K562 (cell line): ENCODE results near the gene GPR52. TPM values are rescaled to one million over a fixed set of nuclear protein-coding genes. Genes with fewer than 3 reads are reported as not detected.

Source experiments
- ATAC-seq: fragments of 200-7000 bp; cut with Tn5 transposase; 3 replicates; pipeline ENCODE4 v1.9.1; 2020; ENCODE audit warnings: moderate library complexity
- BruUV-seq: library from RNA; stranded (reverse); fragments of 400-500 nt; replicated peaks from 2 replicates; lab custom pipeline; 2021; lab: Mats Ljungman, UMichigan
- CTCF ChIA-PET: fragments of 300-600 bp; formaldehyde crosslinking; extraction: SDS; loops from one replicate; lab custom pipeline; 2021; ENCODE audit warnings: low intra/inter-chr PET ratio; lab: Yijun Ruan, JAX
- POLR2A ChIA-PET: fragments of 300-600, 350-650 bp; sonication (Branson Sonifier 250); formaldehyde crosslinking; extraction: SDS; loops from one replicate; lab custom pipeline; 2021; ENCODE audit warnings: antibody characterized with exemption, inconsistent platforms; lab: Yijun Ruan, JAX
- DNase-seq, 4 experiments: peaks; one replicate each; pipeline versions ENCODE4 v3.0.0 to v3.0.0-alpha.2; 2011 to 2018; ENCODE audit warnings: low spot score in 3 of 4, mixed read lengths in 3 of 4; ENCODE audit errors: extremely low read depth in 1 of 4
- FAIRE-seq: peaks from 2 replicates; lab custom pipeline; 2011; peaks lifted over from hg19 to GRCh38; lab: Jason Lieb, UNC
- H2AFZ ChIP-seq: 2 replicates; pipeline ENCODE4 v1.6.0; 2011; ENCODE audit warnings: low read depth, low read length, control low read depth, inconsistent platforms
- H3K27ac ChIP-seq: fragments of 200-600 bp; 3 replicates; pipeline ENCODE4 v1.8.0; 2011; ENCODE audit warnings: low read depth, mild to moderate bottlenecking, control low read depth, inconsistent platforms, low read length, moderate library complexity, mixed read lengths; ENCODE audit errors: extremely low read depth
- H3K27me3 ChIP-seq, 2 experiments: fragments of 300-600 bp in 1 of 2; 2 replicates in 1 of 2; 3 replicates in 1 of 2; pipeline versions ENCODE4 v1.6.0 to v1.8.0; 2011; ENCODE audit warnings: inconsistent platforms in 2 of 2, low read length in 2 of 2, mild to moderate bottlenecking in 1 of 2, mixed read lengths in 1 of 2, moderate library complexity in 1 of 2; ENCODE audit not compliant: control insufficient read depth in 2 of 2, insufficient read depth in 2 of 2
- H3K36me3 ChIP-seq: fragments of 300-600 bp; 3 replicates; pipeline ENCODE4 v1.8.0; 2011; ENCODE audit warnings: mild to moderate bottlenecking, low read length, inconsistent platforms; ENCODE audit not compliant: control insufficient read depth, insufficient read depth
- H3K4me1 ChIP-seq, 2 experiments: fragments of 200-600 bp in 1 of 2; replicated peaks in 1 of 2; 2 replicates in 1 of 2; 3 replicates in 1 of 2; pipeline versions ENCODE4 v1.5.1 to v1.8.0; 2011; ENCODE audit warnings: inconsistent platforms in 2 of 2, low read length in 2 of 2, mild to moderate bottlenecking in 1 of 2, mixed read lengths in 1 of 2, moderate library complexity in 1 of 2; ENCODE audit not compliant: control insufficient read depth in 2 of 2, insufficient read depth in 2 of 2
- H3K4me2 ChIP-seq: 2 replicates; pipeline ENCODE4 v1.6.1; 2011; ENCODE audit warnings: low read length, control low read depth, inconsistent platforms, mixed read lengths; ENCODE audit not compliant: insufficient read depth
- H3K4me3 ChIP-seq: fragments of 200-600 bp; sonication (generic), shearing (Covaris generic); 2 replicates; pipeline ENCODE4 v1.5.1; 2016; ENCODE audit warnings: control low read depth, inconsistent platforms
- H3K79me2 ChIP-seq: fragments of 200-600 bp; 3 replicates; pipeline ENCODE4 v1.8.0; 2011; ENCODE audit warnings: low read length, inconsistent platforms; ENCODE audit not compliant: control insufficient read depth, insufficient read depth
- H3K9ac ChIP-seq, 2 experiments: 2 replicates each; pipeline versions ENCODE4 v1.6.0 to v1.6.1; 2011; ENCODE audit warnings: low read depth in 2 of 2, low read length in 2 of 2, control low read depth in 1 of 2, inconsistent platforms in 1 of 2, mild to moderate bottlenecking in 1 of 2, mixed read lengths in 1 of 2; ENCODE audit not compliant: insufficient read depth in 1 of 2
- H3K9me1 ChIP-seq: one replicate; pipeline ENCODE4 v1.6.0; 2011; ENCODE audit warnings: inconsistent platforms, mild to moderate bottlenecking, low read length, moderate library complexity; ENCODE audit not compliant: control insufficient read depth, insufficient read depth
- H3K9me3 ChIP-seq: replicated peaks from 2 replicates; pipeline ENCODE4 v1.5.1; 2011; ENCODE audit warnings: low read depth, low read length, inconsistent platforms; ENCODE audit not compliant: control insufficient read depth, insufficient read depth
- H4K20me1 ChIP-seq: replicated peaks from 2 replicates; pipeline ENCODE4 v1.6.1; 2011; ENCODE audit warnings: low read length, inconsistent platforms, mixed read lengths; ENCODE audit not compliant: control insufficient read depth, insufficient read depth
- DEAF1 ChIP-seq: fragments of 450-650 bp; formaldehyde crosslinking; IDR thresholded peaks from 2 replicates; pipeline ENCODE4 v1.4.0; 2020; ENCODE audit warnings: mild to moderate bottlenecking, moderate library complexity
- DIDO1 ChIP-seq: fragments of 450-650 bp; IDR thresholded peaks from 2 replicates; pipeline ENCODE4 v1.6.1; 2016; ENCODE audit warnings: low read depth, missing biosample characterization, missing genetic modification characterization
- PHF20 ChIP-seq: fragments of 450-650 bp; IDR thresholded peaks from 2 replicates; pipeline ENCODE4 v1.6.1; 2018; ENCODE audit not compliant: partially characterized antibody
- SAFB2 ChIP-seq: fragments of 200-400 bp; formaldehyde crosslinking; IDR thresholded peaks from 2 replicates; pipeline ENCODE4 v1.6.1; 2018; ENCODE audit warnings: borderline replicate concordance, low read length, low read depth, moderate library complexity; ENCODE audit not compliant: severe bottlenecking
- SIX5 ChIP-seq, 2 experiments: IDR thresholded peaks; 2 replicates each; pipeline ENCODE4 v1.6.1; 2011; ENCODE audit warnings: low read length in 2 of 2, borderline replicate concordance in 1 of 2, low read depth in 1 of 2, mild to moderate bottlenecking in 1 of 2, moderate library complexity in 1 of 2; ENCODE audit not compliant: insufficient read depth in 1 of 2
- ZBTB17 ChIP-seq: fragments of 450-650 bp; formaldehyde crosslinking; IDR thresholded peaks from 2 replicates; pipeline ENCODE4 v1.4.0; 2020; ENCODE audit warnings: mild to moderate bottlenecking
- ZBTB33 ChIP-seq: sonication (generic); formaldehyde crosslinking; IDR thresholded peaks from 2 replicates; pipeline ENCODE4 v1.8.1; 2023; ENCODE audit warnings: mild to moderate bottlenecking, missing genetic modification reagents
- ZNF146 ChIP-seq: IDR thresholded peaks from one replicate; pipeline ENCODE4 v1.6.1; 2018; ENCODE audit warnings: missing compliant biosample characterization; ENCODE audit not compliant: unreplicated experiment
- ZNF583 ChIP-seq: fragments of 250-450 bp; sonication (Bioruptor Pico); IDR thresholded peaks from 2 replicates; pipeline ENCODE4 v1.4.0; 2020
- ZNF707 ChIP-seq: fragments of 250-450 bp; sonication (Bioruptor Pico); conservative IDR thresholded peaks from 2 replicates; pipeline ENCODE4 v1.8.0; 2022; ENCODE audit warnings: inconsistent platforms, mild to moderate bottlenecking, moderate library complexity
- ZNF76 ChIP-seq: fragments of 250-450 bp; sonication (Bioruptor Pico); IDR thresholded peaks from 2 replicates; pipeline ENCODE4 v1.4.0; 2020; ENCODE audit warnings: mild to moderate bottlenecking, moderate library complexity, borderline replicate concordance
- ZNF77 ChIP-seq: fragments of 250-450 bp; sonication (Bioruptor Pico); IDR thresholded peaks from 2 replicates; pipeline ENCODE4 v1.5.0; 2020
- whole genome bisulfite sequencing: fragments of 100-300 bp; shearing (Covaris generic); methylation state at CpG from one replicate; pipeline ENCODE4 v1.1.6; 2016; ENCODE audit warnings: low coverage, mixed read lengths; ENCODE audit not compliant: insufficient coverage; ENCODE audit errors: missing lambda C conversion rate; 5-methylcytosine and 5-hydroxymethylcytosine counted together
- in situ Hi-C: fragments of 300-500 bp; cut with MboI; formaldehyde crosslinking; loops from 4 replicates; pipeline ENCODE4 v1.15.0; 2018; ENCODE audit warnings: inconsistent platforms, mixed read lengths
- intact Hi-C: fragments of 100-400 bp; cut with micrococcal nuclease; formaldehyde crosslinking; loops from 2 replicates; pipeline ENCODE4 v1.14.2; 2022
- polyA plus RNA-seq, 8 experiments: library from polyadenylated mRNA; depleted of rRNA in 4 of 8; stranded (reverse) in 5 of 8; unstranded in 3 of 8; fragments of >200 nt; fragmentation: Nextera tagmentation in 2 of 8; fragmentation: Illumina TruSeq in 1 of 8; extraction: Ambion mirVana in 2 of 8; extraction: Trizol in 1 of 8; gene quantifications; 2 replicates each; pipeline versions ENCODE4 v1.2.1 to v1.2.3, GENCODE V29; 2011 to 2014; ENCODE audit warnings: inconsistent platforms in 1 of 8, missing spikeins in 1 of 8
- total RNA-seq, 7 experiments: library from RNA; depleted of rRNA in 6 of 7; stranded (reverse); fragments of >200 nt in 6 of 7; fragmentation: Illumina TruSeq in 2 of 7; extraction: Trizol in 2 of 7; gene quantifications; 2 replicates each; pipeline versions ENCODE4 v1.2.1 to v1.2.3, GENCODE V29; 2011 to 2021; ENCODE audit warnings: low replicate concordance in 1 of 7
- TF ChIP-seq, protein P1 (sequence below): fragments of 450-650 bp; IDR thresholded peaks from 2 replicates; pipeline ENCODE4 v1.6.1; 2016; ENCODE audit warnings: antibody characterized with exemption
- TF ChIP-seq, protein P2 (sequence below): sonication (generic); formaldehyde crosslinking; IDR thresholded peaks from 2 replicates; pipeline ENCODE4 v1.9.0; 2022; ENCODE audit warnings: mild to moderate bottlenecking, missing genetic modification reagents
- TF ChIP-seq, protein P3 (sequence below): fragments of 250-450 bp; sonication (Bioruptor Pico); IDR thresholded peaks from 2 replicates; pipeline ENCODE4 v1.4.0; 2020; ENCODE audit warnings: mild to moderate bottlenecking, moderate library complexity

The GPR52 gene
- total and polyA plus RNA-seq, 9 of the 15 experiments (the other 6 are each of a cell fraction or from before 2014, with no cell fraction given) = 0.12 to 4.9 (median 1.1) TPM; not detected in 3

GRCh38 chr1:174480324-174480723 is 32.6 kb downstream of the GPR52 start:
- Histone ChIP-seq H3K79me2 (no peaks in the 10 kb centered on the region), H3K36me3 (no peaks in the 10 kb centered on the region), H3K9me3 (no peaks in the 10 kb centered on the region), H3K27ac (no peak overlapping the region), H3K4me3 (no peak overlapping the region), H3K4me1 (no peaks in the 10 kb centered on the region), H4K20me1 (no peaks in the 10 kb centered on the region), H3K4me2 (no peak overlapping the region), H2AFZ (no peak overlapping the region), H3K9me1 (no peaks in the 10 kb centered on the region), H3K27me3 (no peaks in the 10 kb centered on the region), H3K9ac (no peak overlapping the region)
- no peak for TF ChIP-seq DEAF1 (CRISPR knock-in tag)
- TF ChIP-seq SIX5 (IDR thresholded peaks at IDR 0.05; ENCODE audit: borderline replicate concordance in 1 of 2, insufficient read depth in 1 of 2, low read depth in 1 of 2, low read length in 2 of 2) = no peak
- no peak for TF ChIP-seq PHF20
- TF ChIP-seq, protein P1, sequence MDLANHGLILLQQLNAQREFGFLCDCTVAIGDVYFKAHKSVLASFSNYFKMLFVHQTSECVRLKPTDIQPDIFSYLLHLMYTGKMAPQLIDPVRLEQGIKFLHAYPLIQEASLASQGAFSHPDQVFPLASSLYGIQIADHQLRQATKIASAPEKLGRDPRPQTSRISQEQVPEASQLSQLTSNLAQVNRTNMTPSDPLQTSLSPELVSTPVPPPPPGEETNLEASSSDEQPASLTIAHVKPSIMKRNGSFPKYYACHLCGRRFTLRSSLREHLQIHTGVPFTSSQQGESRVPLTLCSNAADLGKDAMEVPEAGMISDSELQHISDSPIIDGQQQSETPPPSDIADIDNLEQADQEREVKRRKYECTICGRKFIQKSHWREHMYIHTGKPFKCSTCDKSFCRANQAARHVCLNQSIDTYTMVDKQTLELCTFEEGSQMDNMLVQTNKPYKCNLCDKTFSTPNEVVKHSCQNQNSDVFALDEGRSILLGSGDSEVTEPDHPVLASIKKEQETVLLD = no peak
- TF ChIP-seq ZBTB33 (CRISPR knock-in tag) = no peak
- no peak for TF ChIP-seq SAFB2
- TF ChIP-seq, protein P2, sequence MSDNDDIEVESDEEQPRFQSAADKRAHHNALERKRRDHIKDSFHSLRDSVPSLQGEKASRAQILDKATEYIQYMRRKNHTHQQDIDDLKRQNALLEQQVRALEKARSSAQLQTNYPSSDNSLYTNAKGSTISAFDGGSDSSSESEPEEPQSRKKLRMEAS (CRISPR knock-in tag) = no peak
- TF ChIP-seq, protein P3, sequence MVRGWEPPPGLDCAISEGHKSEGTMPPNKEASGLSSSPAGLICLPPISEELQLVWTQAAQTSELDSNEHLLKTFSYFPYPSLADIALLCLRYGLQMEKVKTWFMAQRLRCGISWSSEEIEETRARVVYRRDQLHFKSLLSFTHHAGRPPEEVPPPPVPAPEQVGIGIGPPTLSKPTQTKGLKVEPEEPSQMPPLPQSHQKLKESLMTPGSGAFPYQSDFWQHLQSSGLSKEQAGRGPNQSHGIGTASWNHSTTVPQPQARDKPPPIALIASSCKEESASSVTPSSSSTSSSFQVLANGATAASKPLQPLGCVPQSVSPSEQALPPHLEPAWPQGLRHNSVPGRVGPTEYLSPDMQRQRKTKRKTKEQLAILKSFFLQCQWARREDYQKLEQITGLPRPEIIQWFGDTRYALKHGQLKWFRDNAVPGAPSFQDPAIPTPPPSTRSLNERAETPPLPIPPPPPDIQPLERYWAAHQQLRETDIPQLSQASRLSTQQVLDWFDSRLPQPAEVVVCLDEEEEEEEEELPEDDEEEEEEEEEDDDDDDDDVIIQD (CRISPR knock-in tag) = no peak
- no peak for TF ChIP-seq DIDO1 (tag)
- TF ChIP-seq ZNF76 (CRISPR knock-in tag) = no peak
- TF ChIP-seq ZNF707 = no peak
- no peak for TF ChIP-seq ZNF146 (CRISPR knock-in tag)
- TF ChIP-seq ZBTB17 (CRISPR knock-in tag) = no peak
- TF ChIP-seq ZNF583 (CRISPR knock-in tag) = no peak
- TF ChIP-seq ZNF77 = no peak
- DNase-seq (no peak), ATAC-seq (no peak), FAIRE-seq (no peak)
- CTCF ChIA-PET = no interaction called here
- 36% methylated on average over 1 of the region's 1 CpG for WGBS
- POLR2A ChIA-PET = interaction anchor here (0.8 to 1.1 kb wide), 2 partner anchors 11 to 17 kb away, joined by 3 read pairs; no protein-coding TSS in a partner anchor
- in situ Hi-C loops = no loop called here
- BruUV-seq = no TSS peak
- intact Hi-C loops = no loop called here
